Measurements from ENCODE around the gene CDKN1C.

CDKN1C gene

DNA sequence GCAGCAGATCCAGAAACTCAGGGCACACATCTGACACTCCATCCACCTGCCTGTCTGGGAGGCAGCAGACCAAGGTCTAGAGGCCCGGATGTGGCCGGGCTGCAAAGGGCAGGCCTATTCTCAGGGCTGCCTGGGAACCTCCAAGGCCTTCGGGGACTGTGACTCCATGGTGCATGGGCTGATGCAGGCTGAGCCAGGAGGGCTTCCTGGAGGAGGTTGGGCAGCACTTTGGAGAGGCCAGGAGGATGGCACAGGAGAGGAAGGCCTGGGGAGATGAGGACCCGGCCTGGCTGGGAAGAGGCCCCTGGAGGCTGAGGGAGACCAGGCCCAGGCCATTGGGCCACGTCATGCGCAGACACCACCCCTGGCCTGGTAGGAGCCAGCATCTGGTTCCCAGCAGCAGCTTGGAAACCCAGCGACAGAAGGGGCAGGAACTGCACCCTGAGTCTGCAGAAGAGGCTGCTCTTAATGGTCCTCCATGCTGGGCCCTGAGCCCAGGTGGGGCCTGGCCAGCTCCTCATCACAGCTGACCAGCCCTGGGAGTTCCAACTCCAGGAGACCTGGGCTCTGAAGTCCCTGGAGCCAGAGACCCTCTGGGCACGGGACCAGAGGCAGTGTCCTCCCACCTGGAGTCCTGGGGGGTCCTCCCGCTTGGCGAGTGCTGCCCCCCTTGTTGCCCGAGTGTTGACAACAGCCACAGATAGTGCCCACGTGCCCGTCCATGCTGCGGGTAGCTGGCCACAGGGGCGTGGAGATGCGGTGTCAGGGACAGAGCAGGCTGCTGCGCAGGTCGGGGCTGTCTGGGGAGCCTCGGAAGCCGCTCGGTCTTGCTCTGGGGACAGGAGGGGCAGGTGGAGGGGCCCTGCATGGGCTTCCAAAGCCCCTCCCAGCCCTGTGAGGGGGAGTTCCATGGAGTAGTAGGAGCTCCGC is 38.1 kb upstream of the CDKN1C start:
- no peak for DNase-seq (ENCODE audit: low spot score)

DNA sequence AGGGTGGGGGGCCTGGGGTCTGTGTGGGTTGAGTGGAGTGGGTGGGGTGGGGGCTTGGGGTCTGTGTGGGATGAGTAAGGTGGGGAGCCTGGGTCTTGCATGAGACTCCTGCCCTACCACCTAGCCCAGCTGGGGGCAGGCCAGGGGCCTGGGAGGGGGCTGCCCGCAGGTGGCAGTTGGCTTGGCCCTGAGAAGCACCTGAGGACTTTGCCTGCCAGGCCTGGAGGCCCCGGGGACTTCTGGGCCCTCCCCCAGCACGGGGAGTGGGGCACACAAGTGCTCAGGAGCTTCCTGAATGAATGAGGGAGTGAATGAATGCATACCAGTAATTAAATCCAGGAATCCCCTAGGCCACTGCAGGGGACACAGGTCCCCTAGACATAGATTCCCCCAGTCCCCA is 37.1 kb upstream of the CDKN1C start:
- no peak for DNase-seq (ENCODE audit: low spot score)

DNA sequence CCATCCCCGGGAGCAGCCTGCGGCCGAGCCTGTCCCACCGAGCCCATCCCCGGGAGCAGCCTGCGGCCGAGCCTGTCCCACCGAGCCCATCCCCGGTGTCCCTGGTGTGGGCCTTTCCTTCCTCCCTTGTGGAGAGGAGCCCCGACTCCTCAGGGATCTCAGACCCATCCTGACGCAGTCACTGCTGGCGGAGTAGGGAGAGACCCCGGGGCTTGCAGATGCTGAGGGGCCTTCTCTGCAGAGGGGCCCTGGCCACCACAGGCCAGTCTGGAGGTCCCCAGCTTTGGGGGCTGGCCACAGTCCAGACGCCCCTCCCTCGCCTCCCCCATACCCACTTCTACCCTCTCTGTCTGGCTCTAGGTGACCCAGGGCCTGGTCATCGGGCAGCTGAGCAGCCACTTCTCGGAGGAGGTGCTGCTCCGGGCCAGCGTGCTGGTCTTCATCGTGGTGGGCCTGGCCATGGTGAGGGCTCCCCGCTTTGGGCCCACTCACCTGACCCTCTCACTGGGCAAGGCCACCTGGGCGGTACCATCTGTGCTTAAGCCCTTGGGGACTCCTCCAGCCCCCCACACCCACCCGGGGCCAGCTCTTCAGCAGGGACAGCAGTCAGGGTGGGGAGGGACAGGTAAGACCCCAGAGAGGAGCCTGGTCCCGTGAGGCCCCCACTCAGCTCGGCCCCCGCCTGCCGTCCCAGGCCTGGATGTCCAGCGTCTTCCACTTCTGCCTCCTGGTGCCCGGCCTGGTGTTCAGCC is 36.3 kb upstream of the CDKN1C start:
- DNase-seq (ENCODE audit: low spot score): no peak

DNA sequence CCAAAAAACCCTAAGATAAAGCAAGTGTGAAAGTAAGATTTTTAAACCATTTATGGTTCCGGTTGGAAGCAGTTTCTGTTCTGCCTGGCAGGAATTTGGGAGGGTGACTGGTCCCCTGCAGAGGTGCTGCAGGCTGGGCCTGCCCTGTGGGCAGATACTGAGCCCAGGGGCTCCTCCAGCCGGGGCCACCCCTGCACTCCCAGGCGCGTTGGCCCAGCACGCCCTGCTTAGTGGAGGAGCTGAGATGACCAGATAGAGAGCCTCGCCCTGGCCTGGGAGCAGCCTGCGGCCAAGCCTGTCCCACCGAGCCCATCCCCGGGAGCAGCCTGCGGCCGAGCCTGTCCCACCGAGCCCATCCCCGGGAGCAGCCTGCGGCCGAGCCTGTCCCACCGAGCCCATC is 35.7 kb upstream of the CDKN1C start:
- no peak for DNase-seq (ENCODE audit: low spot score)

DNA sequence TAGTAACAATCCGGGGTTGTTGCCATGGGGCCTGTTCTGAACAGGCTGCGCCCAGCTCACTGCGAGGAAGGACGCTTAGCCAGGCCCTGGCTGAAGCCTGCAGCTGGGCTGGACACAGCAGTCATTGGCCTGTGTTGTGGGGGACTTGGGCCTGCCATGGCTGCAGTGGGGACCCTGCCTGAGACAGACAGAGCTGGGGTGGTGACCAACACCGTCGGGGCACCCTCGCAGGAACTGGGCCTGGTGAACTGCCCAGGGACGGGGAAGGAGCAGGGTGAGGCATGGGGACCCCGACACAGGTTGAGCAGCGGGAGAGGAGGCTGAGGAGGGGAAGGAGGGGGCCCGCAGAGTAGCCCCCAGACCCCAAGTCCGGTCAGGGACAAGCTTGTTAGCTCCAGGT is 34.8 kb upstream of the CDKN1C start:
- DNase-seq (ENCODE audit: low spot score): no peak

DNA sequence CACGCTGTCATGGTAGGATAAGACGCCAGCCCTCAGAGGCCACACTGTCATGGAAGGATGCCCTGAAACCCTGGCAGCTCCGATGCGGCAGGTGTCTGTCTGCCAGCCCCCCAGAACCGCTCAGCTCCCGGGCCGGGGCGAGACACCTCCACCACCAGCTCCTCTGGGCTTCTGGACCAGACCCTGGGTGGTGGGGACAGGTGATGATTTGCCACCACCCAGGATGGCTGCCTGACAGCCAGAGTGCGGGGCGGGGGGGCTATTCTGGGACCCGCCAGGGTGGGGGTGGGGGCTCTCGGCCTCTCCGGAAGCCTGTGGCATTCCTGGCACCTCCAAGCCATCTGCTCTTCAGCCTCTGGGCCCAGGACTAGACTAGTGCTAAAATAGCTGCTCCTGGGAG is 34.3 kb upstream of the CDKN1C start:
- DNase-seq (ENCODE audit: low spot score): no peak

DNA sequence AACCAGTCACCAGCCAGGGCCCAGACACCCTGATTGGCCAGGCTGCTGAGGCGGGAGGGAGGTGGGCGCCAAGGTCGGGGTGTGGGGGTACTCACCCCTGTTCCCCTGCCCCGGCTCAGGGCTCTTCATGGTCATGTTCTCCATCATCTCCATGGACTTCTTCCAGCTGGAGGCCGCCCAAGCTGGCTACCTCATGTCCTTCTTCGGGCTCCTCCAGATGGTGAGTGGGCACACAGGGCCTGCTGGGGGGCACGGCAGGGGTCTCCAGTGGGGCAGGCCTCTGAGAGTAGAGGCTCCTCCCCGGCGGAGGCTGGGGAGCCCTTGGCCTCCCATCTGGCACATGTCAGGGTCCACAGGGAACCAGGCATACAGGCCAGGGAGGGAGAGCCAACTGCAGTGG is 33.6 kb upstream of the CDKN1C start:
- DNase-seq (ENCODE audit: low spot score): no peak

DNA sequence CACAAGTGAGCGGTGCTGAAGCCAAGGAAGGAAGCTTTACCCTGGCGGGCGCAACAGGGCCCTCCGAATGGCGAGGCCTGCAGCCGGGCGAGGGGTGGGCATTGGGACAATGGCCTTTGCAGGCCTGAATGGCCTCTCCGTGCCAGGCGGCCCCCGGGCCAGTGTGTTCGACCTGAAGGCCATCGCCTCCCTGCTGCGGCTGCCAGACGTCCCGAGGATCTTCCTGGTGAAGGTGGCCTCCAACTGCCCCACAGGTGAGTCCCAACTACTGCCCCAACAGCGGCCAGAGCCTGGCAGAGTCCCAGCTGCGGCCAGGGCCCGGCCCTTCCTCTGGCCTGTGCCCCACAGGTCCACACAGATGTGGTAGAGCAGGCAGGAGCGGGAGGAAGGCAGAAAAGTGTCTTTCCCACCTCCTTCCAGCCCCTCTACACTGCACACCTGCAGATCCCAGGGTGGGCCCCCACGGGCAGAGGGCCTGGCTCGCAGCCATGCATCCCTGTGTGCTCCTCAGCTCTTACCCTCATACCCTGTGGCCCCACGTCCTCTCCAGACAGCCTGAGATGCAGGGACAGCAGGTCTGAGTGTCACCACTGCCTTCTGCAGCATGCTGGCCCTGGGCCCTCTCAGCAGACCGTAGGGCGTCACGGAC is 32.4 kb upstream of the CDKN1C start:
- DNase-seq (ENCODE audit: low spot score): no peak

DNA sequence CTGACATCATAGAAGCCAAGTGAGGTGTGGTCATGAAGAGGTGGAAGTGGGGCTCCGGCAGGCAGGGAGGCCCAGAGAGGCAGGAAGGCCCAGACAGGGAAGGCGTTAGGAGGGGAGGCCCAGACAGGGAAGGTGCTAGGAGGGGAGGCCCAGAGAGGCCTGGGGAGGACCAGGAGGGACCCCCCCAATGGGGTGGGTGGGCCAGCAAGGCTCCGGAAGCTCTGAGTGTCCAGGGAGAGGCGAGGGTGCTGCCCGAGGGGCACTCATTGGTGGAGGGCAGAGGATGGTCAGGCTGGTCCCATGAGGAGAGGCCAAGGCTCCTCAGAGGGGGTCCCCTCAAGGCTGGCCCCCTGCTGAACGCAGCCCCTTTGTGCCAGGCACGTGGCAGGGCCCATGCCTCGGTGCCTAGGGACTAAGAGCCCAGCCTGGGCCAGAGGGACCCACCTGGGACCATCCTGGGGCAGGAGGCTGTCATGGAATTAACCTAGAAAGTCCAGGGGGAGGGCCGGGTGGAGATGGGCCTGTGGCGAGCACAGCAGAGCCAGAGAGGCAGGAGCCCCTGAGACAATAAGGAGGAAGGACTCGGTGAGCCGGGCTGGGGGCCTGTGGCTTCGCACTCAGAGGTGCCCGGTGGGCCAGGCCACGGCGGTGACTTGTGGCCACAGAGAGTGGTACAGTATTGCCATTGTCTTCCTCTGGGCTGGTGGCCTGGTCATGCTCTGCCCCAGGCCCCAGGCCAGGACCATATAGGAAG is 31.5 kb upstream of the CDKN1C start:
- DNase-seq (ENCODE audit: low spot score): no peak

DNA sequence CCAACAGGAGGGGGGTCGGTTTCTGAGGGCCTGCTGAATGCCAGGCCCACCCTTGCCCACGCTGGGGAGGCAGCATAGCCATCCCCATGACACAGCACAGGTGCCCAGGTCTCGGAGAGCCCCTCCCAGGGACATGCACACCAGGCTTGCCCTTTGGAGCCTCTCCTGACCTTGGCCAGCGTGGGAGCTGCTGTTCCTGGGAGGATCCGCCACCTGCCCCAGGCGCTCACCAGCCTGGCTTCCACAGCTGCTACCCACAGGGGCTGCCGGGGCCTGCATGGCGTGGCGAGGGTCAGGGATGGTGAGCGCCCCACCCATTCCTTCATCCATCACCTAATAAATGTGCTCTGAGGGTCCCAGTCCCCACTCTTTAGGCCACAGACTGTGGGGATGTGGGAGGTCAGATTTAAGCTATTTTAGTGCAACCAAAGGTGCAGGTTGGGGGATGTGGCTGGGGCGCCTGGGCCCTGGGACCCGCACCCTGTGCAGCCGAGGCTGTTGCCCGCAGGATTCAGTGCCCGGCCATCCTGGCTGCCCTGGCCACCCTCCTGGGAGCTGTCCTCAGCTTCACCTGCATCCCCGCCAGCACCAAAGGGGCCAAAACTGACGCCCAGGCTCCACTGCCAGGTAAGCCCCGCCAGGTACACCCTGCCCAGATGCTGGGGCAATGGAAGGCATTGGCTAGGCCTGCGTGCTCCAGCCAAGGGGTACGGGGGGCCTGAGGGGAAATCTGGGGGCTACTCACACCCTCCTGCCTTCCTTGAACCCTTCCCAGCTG is 30.7 kb upstream of the CDKN1C start:
- DNase-seq (ENCODE audit: low spot score): no peak

DNA sequence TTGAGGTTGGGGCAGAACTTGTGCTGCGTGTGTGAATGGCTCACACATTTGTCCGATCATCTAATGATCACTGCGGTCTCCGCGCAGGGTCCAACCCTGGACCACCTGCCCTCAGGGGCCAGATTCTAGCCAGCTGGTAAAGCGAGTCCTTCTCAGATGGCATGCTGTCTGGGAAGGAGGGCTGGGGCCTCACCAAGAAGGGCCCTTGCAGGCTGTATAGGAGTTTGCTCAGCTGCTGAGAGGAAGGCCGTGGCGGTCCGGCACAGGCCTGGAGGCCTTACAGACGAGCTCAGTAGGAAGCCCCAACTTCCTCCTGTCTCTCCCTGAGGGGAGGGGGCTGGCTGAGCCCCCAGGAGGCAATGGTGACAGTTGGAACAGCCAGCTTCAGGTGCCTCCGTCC is 29.9 kb upstream of the CDKN1C start:
- no peak for DNase-seq (ENCODE audit: low spot score)

DNA sequence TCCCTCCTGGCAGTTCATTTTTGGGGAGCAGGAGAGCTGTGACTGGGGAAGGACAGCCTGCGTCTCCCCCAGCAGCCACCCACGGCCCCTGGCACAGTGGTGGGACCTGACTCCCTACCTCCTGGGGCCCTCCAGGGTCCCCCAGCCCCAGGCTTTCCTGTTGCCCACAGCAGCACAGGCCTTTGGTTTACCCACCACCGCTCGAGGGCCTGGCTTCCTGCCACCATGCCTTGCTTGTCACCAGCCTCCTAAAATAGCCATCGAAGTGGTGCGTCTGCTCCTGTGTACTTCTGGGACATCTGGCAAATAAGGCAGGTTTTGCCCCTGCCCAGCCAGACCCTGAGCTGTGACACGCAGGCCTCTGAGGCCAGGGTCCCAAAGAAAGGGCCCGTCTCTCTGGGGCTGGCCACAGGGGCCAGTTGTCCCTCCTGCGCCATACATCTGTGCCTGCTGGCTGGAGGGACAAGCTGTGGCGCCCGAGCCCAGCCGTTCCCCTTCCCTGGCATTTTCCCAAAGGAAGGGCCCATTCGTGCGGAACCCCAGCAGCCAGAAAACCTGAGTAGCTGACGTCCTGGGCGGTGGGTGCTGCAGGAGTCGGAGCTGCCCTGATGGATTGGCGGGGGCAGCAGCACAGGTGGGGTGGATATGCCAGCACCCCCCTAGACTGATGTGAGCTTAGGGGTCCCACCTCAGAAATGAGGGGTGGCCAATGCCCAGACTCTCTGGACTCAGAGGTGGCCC is 29.1 kb upstream of the CDKN1C start:
- no peak for DNase-seq (ENCODE audit: low spot score)

DNA sequence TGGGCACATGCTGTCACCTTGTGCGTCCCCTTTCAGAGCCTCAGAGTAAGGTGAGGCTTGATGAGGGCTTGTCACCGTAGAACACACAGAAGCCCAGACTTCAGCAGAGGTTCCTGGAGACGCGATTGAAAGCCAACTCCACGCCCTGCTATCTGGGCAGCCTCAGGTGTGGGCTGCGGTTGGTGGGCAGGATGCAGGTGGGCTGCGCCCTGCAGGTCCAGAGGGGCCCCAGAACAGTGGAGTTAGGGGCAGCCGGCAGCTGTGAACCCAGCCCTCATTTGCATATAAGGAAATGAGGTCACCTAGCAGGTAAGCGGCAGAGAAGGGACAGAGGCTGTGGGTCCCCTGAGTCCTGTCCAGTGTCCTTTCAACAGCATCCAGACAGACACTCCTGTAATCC is 28.2 kb upstream of the CDKN1C start:
- DNase-seq (ENCODE audit: low spot score): no peak

DNA sequence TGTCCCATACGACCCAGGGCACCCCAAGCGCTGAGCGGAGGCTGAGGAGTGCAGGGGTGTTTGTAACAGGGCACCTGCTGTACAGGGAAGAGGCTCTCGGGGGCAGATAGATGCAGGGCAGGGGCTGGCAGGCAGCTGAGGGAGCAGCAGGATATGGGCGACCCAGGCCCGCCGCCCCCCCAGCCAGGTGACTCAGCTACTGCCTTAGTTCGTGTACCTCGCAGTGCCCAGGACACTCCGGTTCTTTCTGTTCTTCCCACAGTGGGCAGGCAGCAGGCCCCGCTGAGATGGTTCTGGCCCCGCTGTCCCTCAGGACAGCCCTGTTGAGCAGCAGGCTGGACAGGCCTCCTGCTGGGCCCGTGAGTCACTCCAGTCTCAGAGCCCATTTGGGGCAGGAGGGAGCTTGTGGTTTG is 27.4 kb upstream of the CDKN1C start:
- DNase-seq (ENCODE audit: low spot score): peak; percentile 79

DNA sequence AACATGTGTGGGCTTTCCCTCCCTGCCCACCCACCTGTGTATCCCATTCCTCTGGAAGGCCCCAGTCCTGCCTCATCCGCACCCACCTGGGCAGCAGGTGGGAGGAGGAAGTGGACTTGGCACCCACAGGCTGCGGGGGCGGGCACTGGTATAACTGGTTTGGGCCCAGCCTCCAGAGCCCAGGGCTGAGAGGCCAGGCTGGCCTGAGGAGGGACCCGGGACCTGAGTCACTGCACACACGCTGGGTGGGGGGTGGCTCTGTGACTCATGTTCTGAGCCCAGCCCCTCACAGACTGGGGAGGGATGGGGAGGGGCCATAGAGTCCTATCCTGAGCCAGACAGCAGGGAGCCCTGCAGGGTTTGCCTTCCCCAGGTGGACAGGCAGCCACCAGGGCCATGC is 26.9 kb upstream of the CDKN1C start:
- DNase-seq (ENCODE audit: low spot score): peak; percentile 95

DNA sequence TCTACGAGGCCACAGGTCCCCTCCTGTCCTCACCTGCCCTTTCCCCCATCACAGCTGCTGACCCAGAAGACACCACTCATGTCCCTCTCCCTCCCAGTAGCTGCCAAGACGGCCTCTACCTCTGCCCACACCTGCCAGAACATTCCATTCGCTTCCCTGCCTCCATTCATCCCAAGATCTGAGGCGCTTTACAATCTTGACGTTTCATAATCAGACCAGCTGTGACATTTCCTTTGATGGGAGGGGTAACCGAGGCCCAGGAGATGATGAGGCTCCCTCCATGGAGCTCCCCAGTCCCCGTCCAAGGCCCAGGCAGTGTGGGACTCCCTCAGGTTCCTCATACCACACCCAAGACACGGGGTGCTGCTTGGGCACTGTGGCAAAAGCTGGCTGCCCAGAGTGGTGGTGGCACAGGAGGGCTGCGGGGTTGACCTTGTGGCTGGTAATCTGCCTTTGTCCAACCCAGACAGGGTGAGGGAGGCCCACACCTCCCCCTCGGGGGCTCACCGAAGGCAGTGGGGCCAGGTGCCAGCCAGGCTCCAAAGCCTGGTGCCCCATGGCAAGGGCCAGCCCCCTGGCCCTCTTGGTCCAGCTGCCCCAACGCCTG is 26.3 kb upstream of the CDKN1C start:
- DNase-seq (ENCODE audit: low spot score): no peak

DNA sequence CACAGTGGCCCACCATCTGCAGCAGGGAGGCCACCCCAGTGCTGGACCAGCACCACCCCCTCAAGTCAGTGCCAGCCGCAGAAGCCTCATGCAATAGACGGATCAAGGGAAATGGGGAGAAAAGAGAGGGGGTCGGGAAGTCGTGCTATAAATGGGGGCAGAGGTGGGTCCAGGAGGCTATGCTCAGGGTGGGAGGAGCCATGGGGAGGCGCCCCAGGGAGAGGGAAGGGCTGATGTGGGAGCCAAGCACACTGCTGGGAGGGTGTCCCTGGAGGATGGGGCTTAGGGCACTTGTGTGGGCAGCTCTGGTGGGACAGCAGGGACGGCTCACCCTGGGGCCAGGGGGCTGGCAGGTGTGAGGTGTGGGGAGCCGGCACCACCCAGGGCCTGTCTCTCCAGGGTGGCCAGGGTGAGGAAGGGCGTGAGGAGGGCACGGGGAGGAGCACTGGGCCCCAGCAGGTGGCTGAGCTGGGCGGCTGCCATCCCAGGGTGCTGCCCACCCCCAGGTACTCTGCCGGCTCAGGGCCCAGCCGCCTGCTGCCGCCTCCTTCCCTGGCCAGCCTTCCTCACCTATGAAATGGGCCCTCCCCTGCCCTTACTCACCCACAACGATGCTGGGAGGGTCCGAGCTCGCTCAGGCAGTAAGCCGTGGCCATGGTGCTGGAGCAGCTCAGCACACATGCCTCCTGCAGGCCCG is 25.7 kb upstream of the CDKN1C start:
- no peak for DNase-seq (ENCODE audit: low spot score)

DNA sequence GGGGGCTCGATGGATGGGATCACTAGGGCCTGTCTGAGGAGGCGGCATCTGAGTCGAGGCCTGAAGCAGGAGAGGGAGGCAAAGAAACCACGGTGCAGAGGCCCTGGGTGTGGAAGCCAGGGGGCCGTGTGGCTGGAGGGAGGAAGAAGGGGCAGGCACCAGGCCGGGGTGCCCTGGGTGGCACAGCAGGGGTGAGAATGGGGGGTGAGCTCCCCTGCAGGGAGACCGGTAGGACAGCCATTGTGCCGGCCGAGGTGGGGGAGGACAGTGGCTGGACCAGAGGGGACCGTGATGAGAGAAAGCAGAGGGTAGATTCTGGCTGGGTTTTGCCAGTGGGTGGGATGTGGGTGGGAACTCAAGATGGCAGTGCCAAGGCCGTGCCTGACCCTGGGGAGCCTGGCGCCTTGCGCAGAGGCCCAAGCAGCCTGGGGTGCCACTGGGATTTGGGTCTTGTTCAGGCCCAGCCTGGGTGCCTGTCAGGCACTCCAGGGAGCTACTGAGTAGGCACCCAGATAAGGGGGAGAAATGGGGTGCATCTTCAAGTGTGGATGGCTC is 24.9 kb upstream of the CDKN1C start:
- no peak for DNase-seq (ENCODE audit: low spot score)

Measured in hepatic stellate cell (primary cell).